Karpas-422 (cell line): ENCODE measurements around the gene PEF1. TPM values are rescaled to one million over a fixed set of nuclear protein-coding genes. Genes with fewer than 3 reads are reported as not detected.

Experiments used
- DNase-seq: peaks from one replicate; pipeline ENCODE4 v3.0.0-alpha.2; 2015
- H2AFZ ChIP-seq: fragments of 200-600 bp; sonication (generic); 2 replicates; pipeline ENCODE4 v1.6.1; 2014; ENCODE audit warnings: antibody characterized with exemption, low read length, mixed read lengths
- H3K27ac ChIP-seq: fragments of 200-600 bp; sonication (generic); 2 replicates; pipeline ENCODE4 v1.5.1; 2014; ENCODE audit warnings: mild to moderate bottlenecking, low read length, moderate library complexity
- H3K27me3 ChIP-seq: fragments of 200-600 bp; sonication (generic); 2 replicates; pipeline ENCODE4 v1.6.1; 2014; ENCODE audit warnings: low read length, mixed read lengths
- H3K36me3 ChIP-seq: fragments of 200-600 bp; sonication (generic); 2 replicates; pipeline ENCODE4 v1.6.1; 2014; ENCODE audit warnings: low read length, mixed read lengths; ENCODE audit not compliant: insufficient read depth
- H3K4me1 ChIP-seq: fragments of 200-600 bp; sonication (generic); 2 replicates; pipeline ENCODE4 v1.6.1; 2014; ENCODE audit warnings: mild to moderate bottlenecking, low read length, mixed read lengths
- H3K4me2 ChIP-seq: fragments of 200-600 bp; sonication (generic); 2 replicates; pipeline ENCODE4 v1.6.1; 2014; ENCODE audit warnings: low read length, low read depth, mild to moderate bottlenecking; ENCODE audit not compliant: poor library complexity, severe bottlenecking
- H3K4me3 ChIP-seq: fragments of 200-600 bp; sonication (generic); 2 replicates; pipeline ENCODE4 v1.5.1; 2014; ENCODE audit warnings: mild to moderate bottlenecking, antibody characterized with exemption, low read length, mixed read lengths
- H3K79me2 ChIP-seq: fragments of 200-600 bp; sonication (generic); 2 replicates; pipeline ENCODE4 v1.6.1; 2014; ENCODE audit warnings: mild to moderate bottlenecking, low read length, mixed read lengths
- H3K9ac ChIP-seq: fragments of 200-600 bp; sonication (generic); 2 replicates; pipeline ENCODE4 v1.6.0; 2014; ENCODE audit warnings: low read length
- H3K9me2 ChIP-seq: fragments of 200-600 bp; sonication (generic), shearing (Covaris generic); replicated peaks from 2 replicates; pipeline ENCODE4 v1.6.0; 2014; ENCODE audit warnings: mild to moderate bottlenecking, low read length, moderate library complexity; ENCODE audit not compliant: insufficient read depth
- H3K9me3 ChIP-seq: fragments of 300-700, 200-600 bp; sonication (generic); 2 replicates; pipeline ENCODE4 v1.6.1; 2014; ENCODE audit warnings: low read length, mixed read lengths
- H4K20me1 ChIP-seq: fragments of 200-600 bp; sonication (generic); 2 replicates; pipeline ENCODE4 v1.6.1; 2014; ENCODE audit warnings: mild to moderate bottlenecking, antibody characterized with exemption, low read length, low read depth; ENCODE audit not compliant: insufficient read depth
- total RNA-seq: library from RNA; depleted of rRNA; stranded (reverse); fragments of >200 nt; shearing (Covaris generic); gene quantifications from 2 replicates; pipeline ENCODE4 v1.2.3, GENCODE V29; 2014; ENCODE audit warnings: low replicate concordance

PEF1 gene
- total RNA-seq, 1 experiment from 2014 or later: 53.0 TPM

DNA sequence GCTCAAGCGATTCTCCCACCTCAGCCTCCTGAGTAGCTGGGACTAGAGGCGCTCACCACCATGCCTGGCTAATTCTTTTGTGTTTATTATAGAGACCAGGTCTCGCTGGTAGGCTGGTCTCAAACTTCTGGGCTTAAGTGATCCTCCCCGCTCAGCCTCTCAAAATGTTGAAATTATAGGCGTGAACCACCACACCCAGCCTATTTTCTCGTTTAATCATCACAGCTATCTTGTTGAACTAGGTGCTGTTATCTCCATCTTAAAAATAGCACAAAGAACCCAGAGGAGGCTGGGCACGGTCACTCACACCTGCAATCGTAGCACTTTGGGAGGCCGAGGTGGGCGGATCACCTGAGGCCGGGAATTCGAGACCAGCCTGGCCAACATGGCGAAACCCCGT lies 31.1 kb upstream of the PEF1 start:
- H3K27ac ChIP-seq: no peak overlapping the region
- no peak for DNase-seq
- H3K36me3 ChIP-seq: no peaks in the 10 kb centered on the region
- H4K20me1 ChIP-seq: no peaks in the 10 kb centered on the region
- H3K9ac ChIP-seq: no peak overlapping the region
- no peaks in the 10 kb centered on the region for H3K27me3 ChIP-seq
- H3K4me1 ChIP-seq: no peaks in the 10 kb centered on the region
- no peaks in the 10 kb centered on the region for H3K9me3 ChIP-seq
- no peak overlapping the region for H2AFZ ChIP-seq
- H3K79me2 ChIP-seq: no peaks in the 10 kb centered on the region
- H3K4me2 ChIP-seq: no peak overlapping the region
- no peaks in the 10 kb centered on the region for H3K9me2 ChIP-seq
- H3K4me3 ChIP-seq: no peak overlapping the region

DNA sequence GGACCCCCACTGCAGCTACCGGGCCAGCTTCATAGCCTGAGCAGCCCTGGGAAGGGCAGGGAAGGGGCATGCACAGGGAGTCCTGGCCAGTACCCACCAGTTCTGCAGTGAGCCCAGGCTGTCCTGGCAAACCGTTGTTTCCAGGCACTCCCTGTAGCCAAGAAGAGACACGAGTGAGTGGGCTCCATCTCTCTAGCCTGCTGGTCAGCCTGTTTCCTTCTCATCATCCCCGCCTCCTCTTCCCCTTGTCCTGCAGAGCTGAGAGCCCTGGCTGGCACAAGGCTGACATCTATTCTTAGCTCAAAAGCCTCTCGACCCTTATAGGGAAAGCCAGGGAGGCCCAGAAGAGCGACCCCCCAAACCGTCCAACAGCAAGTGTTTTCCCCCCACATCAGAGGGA lies 30.5 kb upstream of the PEF1 start:
- Histone ChIP-seq H4K20me1 (no peaks in the 10 kb centered on the region), H3K36me3 (no peaks in the 10 kb centered on the region), H3K4me1 (no peaks in the 10 kb centered on the region), H3K4me2 (no peak overlapping the region), H3K27me3 (no peaks in the 10 kb centered on the region), H3K27ac (no peak overlapping the region), H2AFZ (no peak overlapping the region), H3K9ac (no peak overlapping the region), H3K79me2 (no peaks in the 10 kb centered on the region), H3K9me2 (no peaks in the 10 kb centered on the region), H3K9me3 (no peaks in the 10 kb centered on the region), H3K4me3 (no peak overlapping the region)
- DNase-seq: no peak

DNA sequence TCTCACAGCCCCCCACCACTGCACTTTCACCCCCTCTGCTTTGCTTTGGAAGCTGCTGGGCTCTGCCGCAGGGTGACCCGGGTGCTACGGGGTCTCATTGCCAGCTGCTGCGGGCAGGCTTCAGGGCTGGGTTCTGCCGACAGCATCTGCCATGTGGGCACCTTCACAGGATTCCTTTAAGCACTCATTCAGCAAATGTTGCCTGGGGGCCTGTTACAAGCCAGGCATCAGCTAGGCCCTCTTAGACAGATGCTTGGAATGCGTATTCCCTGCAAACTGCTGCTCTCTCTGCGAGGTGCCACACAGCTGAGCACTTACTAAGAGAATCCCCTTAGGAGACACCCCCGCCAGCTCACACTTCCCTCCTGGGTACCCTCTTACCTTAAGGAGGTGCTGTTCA lies 29.9 kb upstream of the PEF1 start:
- H3K4me1 ChIP-seq: no peaks in the 10 kb centered on the region
- no peaks in the 10 kb centered on the region for H3K79me2 ChIP-seq
- H3K27me3 ChIP-seq: no peaks in the 10 kb centered on the region
- no peak overlapping the region for H2AFZ ChIP-seq
- no peaks in the 10 kb centered on the region for H4K20me1 ChIP-seq
- H3K4me2 ChIP-seq: no peak overlapping the region
- H3K9ac ChIP-seq: no peak overlapping the region
- no peak overlapping the region for H3K4me3 ChIP-seq
- no peaks in the 10 kb centered on the region for H3K36me3 ChIP-seq
- H3K9me3 ChIP-seq: no peaks in the 10 kb centered on the region
- no peak overlapping the region for H3K27ac ChIP-seq
- H3K9me2 ChIP-seq: no peaks in the 10 kb centered on the region
- DNase-seq: no peak

DNA sequence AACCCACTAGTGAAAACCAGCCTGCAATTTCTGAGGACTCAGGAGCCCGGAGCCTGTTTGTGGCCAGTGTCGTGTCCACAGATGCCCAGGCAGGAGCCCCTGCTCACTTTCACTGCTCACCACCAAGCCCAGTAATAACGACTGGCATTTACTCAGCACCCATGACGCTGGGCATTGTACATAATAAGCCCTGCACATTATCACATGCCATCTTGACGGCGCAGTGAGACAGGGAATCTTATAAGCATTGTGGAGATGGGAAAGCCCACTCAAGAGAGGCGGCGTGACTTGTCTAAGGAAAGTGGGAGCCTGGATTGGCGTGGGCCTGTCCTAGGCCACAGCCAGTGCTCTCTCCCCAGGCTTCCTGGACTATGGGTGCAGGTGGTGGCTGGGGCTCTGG lies 28.8 kb upstream of the PEF1 start:
- Histone ChIP-seq H2AFZ (no peak overlapping the region), H3K36me3 (no peaks in the 10 kb centered on the region), H3K27ac (no peak overlapping the region)

DNA sequence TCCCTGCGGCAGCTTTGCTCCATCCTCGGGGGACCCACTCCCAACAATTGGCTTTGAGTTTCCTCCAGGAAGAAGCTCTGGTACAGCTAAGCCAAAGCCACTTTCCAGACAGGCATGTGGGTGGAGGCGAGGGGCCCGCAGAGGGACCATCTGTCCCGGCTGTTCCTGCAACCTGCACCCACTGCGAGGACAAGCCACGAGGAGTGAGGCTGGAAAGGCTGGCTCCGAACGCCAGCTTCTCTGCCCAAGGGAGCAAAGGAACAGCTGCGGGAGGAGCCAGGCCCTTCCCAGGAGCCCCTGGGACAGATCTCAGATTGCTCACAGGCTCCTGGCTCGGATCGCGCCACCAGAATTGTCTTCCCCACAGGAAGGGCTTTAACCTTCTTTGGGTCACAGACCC lies 28.3 kb upstream of the PEF1 start:
- Histone ChIP-seq H3K27ac (no peak overlapping the region), H3K27me3 (no peaks in the 10 kb centered on the region)

More for the DNA sequence above, 28.8 kb upstream of the PEF1 start:
- Histone ChIP-seq H3K4me2 (no peak overlapping the region), H3K4me1 (no peaks in the 10 kb centered on the region), H3K4me3 (no peak overlapping the region), H3K9ac (no peak overlapping the region), H3K9me3 (no peaks in the 10 kb centered on the region), H3K27me3 (no peaks in the 10 kb centered on the region), H4K20me1 (no peaks in the 10 kb centered on the region), H3K9me2 (no peaks in the 10 kb centered on the region), H3K79me2 (no peaks in the 10 kb centered on the region)
- DNase-seq: no peak

DNA sequence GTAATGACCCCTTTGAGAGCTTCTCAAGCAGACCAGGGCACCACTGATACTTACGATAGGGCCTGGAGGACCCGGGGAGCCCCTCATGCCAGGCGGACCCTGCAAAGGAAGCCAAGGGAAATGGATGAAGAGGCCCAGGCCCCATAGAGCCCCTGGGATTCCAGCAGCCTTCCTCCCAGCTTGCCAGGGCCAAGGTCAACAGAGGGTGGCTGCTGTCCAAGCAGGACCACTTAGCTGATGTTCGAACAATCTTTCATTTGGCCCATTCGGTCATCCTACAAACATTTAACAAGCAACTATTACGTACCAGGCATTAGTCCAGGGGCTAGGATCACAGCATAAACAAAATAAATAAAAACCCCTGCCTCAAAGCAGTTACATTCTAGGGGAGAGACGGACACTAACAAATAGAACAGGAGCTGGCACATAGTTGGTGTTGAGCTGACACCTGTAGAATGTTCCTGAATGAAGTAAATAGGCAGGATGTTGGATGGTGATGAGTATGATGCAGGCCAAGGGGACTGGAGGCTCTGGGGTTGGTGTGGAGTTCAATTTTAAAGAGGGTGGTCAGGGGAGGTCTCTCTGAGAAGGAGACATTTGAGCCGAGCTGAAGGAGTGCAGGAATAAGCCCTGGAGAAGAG lies 27.0 kb upstream of the PEF1 start:
- Histone ChIP-seq H4K20me1 (no peaks in the 10 kb centered on the region), H3K4me2 (no peak overlapping the region), H2AFZ (no peak overlapping the region), H3K27ac (no peak overlapping the region), H3K79me2 (no peaks in the 10 kb centered on the region), H3K9me2 (no peaks in the 10 kb centered on the region), H3K27me3 (no peaks in the 10 kb centered on the region), H3K36me3 (no peaks in the 10 kb centered on the region), H3K4me1 (no peaks in the 10 kb centered on the region), H3K4me3 (no peak overlapping the region), H3K9me3 (no peaks in the 10 kb centered on the region), H3K9ac (no peak overlapping the region)
- no peak for DNase-seq

More for the DNA sequence above, 28.3 kb upstream of the PEF1 start:
- Histone ChIP-seq H4K20me1 (no peaks in the 10 kb centered on the region), H3K36me3 (no peaks in the 10 kb centered on the region), H3K9ac (no peak overlapping the region), H3K79me2 (no peaks in the 10 kb centered on the region), H3K9me3 (no peaks in the 10 kb centered on the region), H3K4me2 (no peak overlapping the region), H3K9me2 (no peaks in the 10 kb centered on the region), H3K4me3 (no peak overlapping the region), H3K4me1 (no peaks in the 10 kb centered on the region), H2AFZ (no peak overlapping the region)
- DNase-seq: no peak

DNA sequence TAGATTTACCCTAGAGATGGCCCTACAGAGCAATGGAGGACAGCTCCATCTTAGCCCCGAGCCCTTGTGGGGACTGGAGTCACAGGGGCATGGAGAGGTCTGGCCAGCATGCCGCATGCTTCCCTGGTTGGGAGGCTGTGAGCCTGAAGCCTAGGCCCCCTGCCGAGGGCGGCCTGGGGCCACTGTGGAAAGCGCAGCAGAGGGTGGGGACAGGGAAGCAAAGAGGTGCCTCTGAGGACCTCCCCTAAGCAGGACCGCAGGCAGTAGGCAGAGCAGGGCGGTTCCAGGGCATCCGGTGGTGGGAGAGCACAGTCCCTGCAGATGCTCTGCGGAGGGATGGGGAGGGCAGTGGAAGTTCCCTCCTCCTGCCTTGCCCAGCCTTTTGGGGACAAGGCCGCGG lies 26.5 kb upstream of the PEF1 start:
- Histone ChIP-seq H3K4me1 (no peaks in the 10 kb centered on the region), H3K9ac (no peak overlapping the region), H3K79me2 (no peaks in the 10 kb centered on the region), H3K4me2 (no peak overlapping the region), H3K9me2 (no peaks in the 10 kb centered on the region), H4K20me1 (no peaks in the 10 kb centered on the region), H3K4me3 (no peak overlapping the region), H3K9me3 (no peaks in the 10 kb centered on the region), H3K27ac (no peak overlapping the region), H3K27me3 (no peaks in the 10 kb centered on the region), H2AFZ (no peak overlapping the region), H3K36me3 (no peaks in the 10 kb centered on the region)
- DNase-seq: no peak

DNA sequence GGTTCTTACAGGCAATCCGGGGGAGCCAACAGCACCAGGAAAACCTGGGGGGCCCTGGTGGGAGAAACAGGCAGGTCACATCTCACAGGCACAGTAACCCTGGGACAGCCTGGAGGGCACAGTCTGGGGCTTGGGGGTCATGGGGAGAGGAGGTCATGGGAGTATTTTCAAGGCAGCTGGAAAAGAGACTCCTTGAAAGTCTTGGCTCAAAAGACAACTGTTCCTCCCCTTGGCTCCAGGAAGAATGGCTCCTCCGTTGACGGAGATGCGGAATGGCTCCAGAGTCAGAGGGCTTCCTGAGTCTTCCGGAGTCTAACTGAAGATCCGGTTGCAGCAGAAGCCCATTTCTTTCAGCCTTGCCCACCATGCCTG lies 25.9 kb upstream of the PEF1 start:
- no peak overlapping the region for H3K9ac ChIP-seq
- H3K4me2 ChIP-seq: no peak overlapping the region
- no peaks in the 10 kb centered on the region for H3K27me3 ChIP-seq
- H3K9me3 ChIP-seq: no peaks in the 10 kb centered on the region
- no peak overlapping the region for H2AFZ ChIP-seq
- no peak overlapping the region for H3K4me3 ChIP-seq
- no peak overlapping the region for H3K27ac ChIP-seq
- DNase-seq: no peak
- no peaks in the 10 kb centered on the region for H4K20me1 ChIP-seq
- H3K79me2 ChIP-seq: no peaks in the 10 kb centered on the region
- no peaks in the 10 kb centered on the region for H3K36me3 ChIP-seq
- H3K9me2 ChIP-seq: no peaks in the 10 kb centered on the region
- H3K4me1 ChIP-seq: no peaks in the 10 kb centered on the region
